H9 (cell line): Measurements from ENCODE around the gene GAD2. TPM values are rescaled to one million over a fixed set of nuclear protein-coding genes. Genes with fewer than 3 reads are reported as not detected.
"Not testable (repeated sequence)": the region's sequence is repeated elsewhere in the genome, so short reads cannot be mapped to it uniquely, and the experiment has no call there.

Experiments
- DNase-seq: peaks from one replicate; pipeline ENCODE4 v3.0.0-alpha.2; 2017
- H2AFZ ChIP-seq: one replicate; pipeline ENCODE4 v1.6.1; 2013; ENCODE audit warnings: mild to moderate bottlenecking, low read length, control low read depth, moderate library complexity
- H2AK5ac ChIP-seq: 2 replicates; pipeline ENCODE4 v1.6.1; 2013; ENCODE audit warnings: low read length, control low read depth, mixed read lengths; ENCODE audit not compliant: insufficient read length
- H2BK120ac ChIP-seq: one replicate; pipeline ENCODE4 v1.6.1; 2013; ENCODE audit warnings: low read depth, mild to moderate bottlenecking, low read length, control low read depth, inconsistent platforms; ENCODE audit not compliant: poor library complexity, severe bottlenecking
- H2BK12ac ChIP-seq: 2 replicates; pipeline ENCODE4 v1.6.1; 2013; ENCODE audit warnings: low read length, control low read depth, mixed read lengths, low read depth; ENCODE audit not compliant: insufficient read length
- H2BK15ac ChIP-seq: 2 replicates; pipeline ENCODE4 v1.6.1; 2013; ENCODE audit warnings: low read depth, low read length, control low read depth
- H2BK20ac ChIP-seq: one replicate; pipeline ENCODE4 v1.6.1; 2013; ENCODE audit warnings: low read depth, mild to moderate bottlenecking, low read length, control low read depth, inconsistent platforms; ENCODE audit not compliant: poor library complexity, severe bottlenecking
- H2BK5ac ChIP-seq: 2 replicates; pipeline ENCODE4 v1.6.1; 2013; ENCODE audit warnings: low read length, control low read depth, mixed read lengths; ENCODE audit not compliant: insufficient read length
- H3K14ac ChIP-seq: 2 replicates; pipeline ENCODE4 v1.6.1; 2013; ENCODE audit warnings: low read length, control low read depth; ENCODE audit not compliant: insufficient read depth
- H3K18ac ChIP-seq: 2 replicates; pipeline ENCODE4 v1.6.1; 2013; ENCODE audit warnings: low read depth, mild to moderate bottlenecking, mixed read lengths, low read length, control low read depth; ENCODE audit not compliant: insufficient read length
- H3K23ac ChIP-seq: 2 replicates; pipeline ENCODE4 v1.6.1; 2013; ENCODE audit warnings: low read length, control low read depth, mixed read lengths, low read depth; ENCODE audit not compliant: insufficient read length
- H3K23me2 ChIP-seq: 2 replicates; pipeline ENCODE4 v1.6.1; 2013; ENCODE audit warnings: low read depth, mild to moderate bottlenecking, mixed read lengths, low read length, control low read depth; ENCODE audit not compliant: insufficient read length, poor library complexity, severe bottlenecking
- H3K27ac ChIP-seq: 2 replicates; pipeline ENCODE4 v1.5.1; 2013; ENCODE audit warnings: low read length, control low read depth, mixed read lengths, low read depth; ENCODE audit not compliant: insufficient read length
- H3K27me3 ChIP-seq: 2 replicates; pipeline ENCODE4 v1.6.1; 2013; ENCODE audit warnings: low read length, control low read depth, inconsistent platforms; ENCODE audit not compliant: insufficient read depth
- H3K4ac ChIP-seq: 2 replicates; pipeline ENCODE4 v1.6.1; 2013; ENCODE audit warnings: low read depth, mild to moderate bottlenecking, control low read depth, inconsistent platforms, low read length, moderate library complexity
- H3K4me1 ChIP-seq: 2 replicates; pipeline ENCODE4 v1.6.1; 2013; ENCODE audit warnings: low read length, control low read depth, inconsistent platforms; ENCODE audit not compliant: insufficient read depth
- H3K4me2 ChIP-seq: 2 replicates; pipeline ENCODE4 v1.6.1; 2013; ENCODE audit warnings: low read length, control low read depth, mixed read lengths; ENCODE audit not compliant: insufficient read length, insufficient read depth
- H3K56ac ChIP-seq: 2 replicates; pipeline ENCODE4 v1.6.1; 2013; ENCODE audit warnings: low read depth, mild to moderate bottlenecking, mixed read lengths, low read length, control low read depth; ENCODE audit not compliant: insufficient read length
- H3K79me1 ChIP-seq: 2 replicates; pipeline ENCODE4 v1.6.1; 2013; ENCODE audit warnings: low read depth, mild to moderate bottlenecking, moderate library complexity, low read length, control low read depth, inconsistent platforms; ENCODE audit not compliant: insufficient read depth, poor library complexity, severe bottlenecking
- H3K79me2 ChIP-seq: 2 replicates; pipeline ENCODE4 v1.6.1; 2013; ENCODE audit warnings: low read length, control low read depth, inconsistent platforms; ENCODE audit not compliant: insufficient read depth
- H3K9ac ChIP-seq: 2 replicates; pipeline ENCODE4 v1.6.1; 2013; ENCODE audit warnings: low read length, control low read depth, mixed read lengths; ENCODE audit not compliant: insufficient read length; ENCODE audit errors: extremely low read depth
- H3K9me3 ChIP-seq: one replicate; pipeline ENCODE4 v1.6.1; 2013; ENCODE audit warnings: low read depth, low read length, inconsistent platforms; ENCODE audit not compliant: control insufficient read depth
- H3T11ph ChIP-seq: one replicate; pipeline ENCODE4 v1.6.1; 2013; ENCODE audit warnings: mild to moderate bottlenecking, low read length, control low read depth, inconsistent platforms
- H4K20me1 ChIP-seq: one replicate; pipeline ENCODE4 v1.6.1; 2013; ENCODE audit not compliant: control insufficient read depth, insufficient read length, insufficient read depth
- H4K5ac ChIP-seq: 2 replicates; pipeline ENCODE4 v1.6.1; 2013; ENCODE audit warnings: low read depth, mild to moderate bottlenecking, mixed read lengths, low read length, control low read depth; ENCODE audit not compliant: insufficient read length
- H4K8ac ChIP-seq: replicated peaks from 2 replicates; pipeline ENCODE4 v1.6.1; 2013; ENCODE audit warnings: low read length, control low read depth, mixed read lengths, low read depth; ENCODE audit not compliant: insufficient read length
- H4K91ac ChIP-seq: 2 replicates; pipeline ENCODE4 v1.6.1; 2013; ENCODE audit warnings: low read depth, mild to moderate bottlenecking, moderate library complexity, mixed read lengths, low read length, control low read depth; ENCODE audit not compliant: insufficient read length
- H3K27ac Mint-ChIP-seq, 3 experiments: 2 replicates in 2 of 3; 3 replicates in 1 of 3; pipeline ENCODE4 v1.8.0; 2020 to 2021; ENCODE audit warnings: mixed read lengths in 3 of 3, mild to moderate bottlenecking in 1 of 3, moderate library complexity in 1 of 3
- H3K27me3 Mint-ChIP-seq: 2 replicates; pipeline ENCODE4 v1.8.0; 2021; ENCODE audit warnings: low read depth, mild to moderate bottlenecking, moderate library complexity, mixed read lengths
- H3K36me3 Mint-ChIP-seq, 3 experiments: 2 replicates in 2 of 3; 3 replicates in 1 of 3; pipeline ENCODE4 v1.8.0; 2020 to 2021; ENCODE audit warnings: low read depth in 3 of 3, mixed read lengths in 3 of 3; ENCODE audit not compliant: insufficient read depth in 1 of 3
- H3K4me1 Mint-ChIP-seq, 2 experiments: 2 replicates each; pipeline ENCODE4 v1.8.0; 2020; ENCODE audit warnings: mixed read lengths in 2 of 2
- H3K4me3 Mint-ChIP-seq, 2 experiments: 2 replicates in 1 of 2; 3 replicates in 1 of 2; pipeline ENCODE4 v1.8.0; 2020 to 2021; ENCODE audit warnings: mild to moderate bottlenecking in 2 of 2, mixed read lengths in 2 of 2, moderate library complexity in 1 of 2
- H3K9me3 Mint-ChIP-seq, 2 experiments: 2 replicates in 1 of 2; 3 replicates in 1 of 2; pipeline ENCODE4 v1.8.0; 2020; ENCODE audit warnings: mild to moderate bottlenecking in 2 of 2, mixed read lengths in 2 of 2, moderate library complexity in 1 of 2
- WGBS: extraction: QIAGEN DNeasy Blood & Tissue Kit; methylation state at CpG from one replicate; pipeline ENCODE4 v1.1.7; 2013; ENCODE audit warnings: missing lambda C conversion rate, low lambda C conversion rate, mixed read lengths; ENCODE audit not compliant: insufficient read length; ENCODE audit errors: extremely low coverage; 5-methylcytosine and 5-hydroxymethylcytosine counted together
- total RNA-seq: library from RNA; stranded (reverse); gene quantifications from 2 replicates; pipeline ENCODE4 v1.2.1, GENCODE V29; 2021
- TF ChIP-seq, protein P1 (sequence below): fragments of 200-600 bp; sonication (generic); conservative IDR thresholded peaks from 3 replicates; pipeline ENCODE4 v1.8.0; 2021; ENCODE audit warnings: antibody characterized with exemption, mild to moderate bottlenecking

GAD2 gene
- total RNA-seq, 1 experiment from 2014 or later: 2.0 TPM

GRCh38 chr10:26341701-26342100 lies 125.1 kb downstream of the GAD2 start:
- Histone ChIP-seq H2BK120ac (no peak overlapping the region), H4K5ac (no peak overlapping the region), H2AK5ac (no peak overlapping the region), H2AFZ (no peak overlapping the region), H3K4ac (no peak overlapping the region), H2BK5ac (no peak overlapping the region), H3K9ac (no peak overlapping the region), H3K9me3 (no peaks in the 10 kb centered on the region), H3K23me2 (no peaks in the 10 kb centered on the region), H4K8ac (no peak overlapping the region), H3K4me1 (no peaks in the 10 kb centered on the region), H3K27me3 (no peaks in the 10 kb centered on the region), H2BK12ac (no peak overlapping the region), H3K4me2 (no peak overlapping the region), H3T11ph (no peak overlapping the region), H3K56ac (no peak overlapping the region), H3K23ac (no peak overlapping the region), H2BK15ac (no peak overlapping the region), H3K79me1 (no peaks in the 10 kb centered on the region), H3K79me2 (no peaks in the 10 kb centered on the region), H3K27ac (no peak overlapping the region), H3K18ac (no peak overlapping the region), H4K91ac (no peak overlapping the region), H4K20me1 (no peaks in the 10 kb centered on the region), H3K14ac (no peak overlapping the region), H2BK20ac (no peak overlapping the region)
- Mint-ChIP-seq H3K36me3 (no peaks in the 10 kb centered on the region; a peak in 1 of 7 replicates), H3K4me3 (no peak overlapping the region), H3K27me3 (peaks cover 8% of the 10 kb centered on the region), H3K27ac (no peak overlapping the region), H3K9me3 (peaks cover 0 to 3% of the 10 kb centered on the region in 2 experiments; a peak in 2 of 5 replicates), H3K4me1 (peaks cover 0 to 3% of the 10 kb centered on the region in 2 experiments; a peak in 1 of 4 replicates)
- TF ChIP-seq, protein P1, sequence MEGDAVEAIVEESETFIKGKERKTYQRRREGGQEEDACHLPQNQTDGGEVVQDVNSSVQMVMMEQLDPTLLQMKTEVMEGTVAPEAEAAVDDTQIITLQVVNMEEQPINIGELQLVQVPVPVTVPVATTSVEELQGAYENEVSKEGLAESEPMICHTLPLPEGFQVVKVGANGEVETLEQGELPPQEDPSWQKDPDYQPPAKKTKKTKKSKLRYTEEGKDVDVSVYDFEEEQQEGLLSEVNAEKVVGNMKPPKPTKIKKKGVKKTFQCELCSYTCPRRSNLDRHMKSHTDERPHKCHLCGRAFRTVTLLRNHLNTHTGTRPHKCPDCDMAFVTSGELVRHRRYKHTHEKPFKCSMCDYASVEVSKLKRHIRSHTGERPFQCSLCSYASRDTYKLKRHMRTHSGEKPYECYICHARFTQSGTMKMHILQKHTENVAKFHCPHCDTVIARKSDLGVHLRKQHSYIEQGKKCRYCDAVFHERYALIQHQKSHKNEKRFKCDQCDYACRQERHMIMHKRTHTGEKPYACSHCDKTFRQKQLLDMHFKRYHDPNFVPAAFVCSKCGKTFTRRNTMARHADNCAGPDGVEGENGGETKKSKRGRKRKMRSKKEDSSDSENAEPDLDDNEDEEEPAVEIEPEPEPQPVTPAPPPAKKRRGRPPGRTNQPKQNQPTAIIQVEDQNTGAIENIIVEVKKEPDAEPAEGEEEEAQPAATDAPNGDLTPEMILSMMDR: no peak
- no peak for DNase-seq

- not testable (repeated sequence) for H3K27ac Mint-ChIP-seq
Observed at GRCh38 chr10:26348821-26349417, 132.3 kb downstream of the GAD2 start.

More at GRCh38 chr10:26348821-26349417, 132.3 kb downstream of the GAD2 start:
- H4K5ac ChIP-seq, H3K23me2 ChIP-seq, H3K27ac ChIP-seq, H3K9me3 ChIP-seq, H2BK120ac ChIP-seq, H3K79me2 ChIP-seq, H4K8ac ChIP-seq, H2BK12ac ChIP-seq, H3K23ac ChIP-seq, H3K4me1 ChIP-seq, H2AK5ac ChIP-seq, H4K91ac ChIP-seq, H3K9ac ChIP-seq, H2BK5ac ChIP-seq, H3K27me3 ChIP-seq, H3K27me3 Mint-ChIP-seq, H3K4me1 Mint-ChIP-seq, H3K18ac ChIP-seq, H3K56ac ChIP-seq, DNase-seq, H2BK20ac ChIP-seq, H3K4ac ChIP-seq, H2AFZ ChIP-seq, H2BK15ac ChIP-seq, H3K9me3 Mint-ChIP-seq, H3K4me2 ChIP-seq, H3K36me3 Mint-ChIP-seq, H3K14ac ChIP-seq, H3K4me3 Mint-ChIP-seq, H4K20me1 ChIP-seq, H3T11ph ChIP-seq, H3K79me1 ChIP-seq: not testable (repeated sequence)
- WGBS: no CpG with 5 or more reads among the region's 9 CpGs
